Stimulated activated CD8-positive, alpha-beta memory T cell treated with anti-CD3 and anti-CD28 coated beads, Interleukin-4, amount 100 ng/mL, for 1 hour (primary cell): Measurements from ENCODE around the gene CLRN1.
A peak's percentile ranks its signal among the peaks of the same experiment; 100 is the strongest.

Experiments
- DNase-seq, 2 donors: peaks; one replicate each; pipeline ENCODE4 v3.0.0-alpha.2; 2020; ENCODE audit warnings: low read depth in 2 of 2, low spot score in 1 of 2

CLRN1 gene

GRCh38 chr3:150925751-150926201 is 46.8 kb downstream of the CLRN1 start:
- DNase-seq: peak; percentile 2 to 8

- no peak for DNase-seq
Measured at GRCh38 chr3:150922611-150923010, 49.9 kb downstream of the CLRN1 start.

- DNase-seq: no peak
Measured at GRCh38 chr3:150921209-150921608, 51.3 kb downstream of the CLRN1 start.

DNA sequence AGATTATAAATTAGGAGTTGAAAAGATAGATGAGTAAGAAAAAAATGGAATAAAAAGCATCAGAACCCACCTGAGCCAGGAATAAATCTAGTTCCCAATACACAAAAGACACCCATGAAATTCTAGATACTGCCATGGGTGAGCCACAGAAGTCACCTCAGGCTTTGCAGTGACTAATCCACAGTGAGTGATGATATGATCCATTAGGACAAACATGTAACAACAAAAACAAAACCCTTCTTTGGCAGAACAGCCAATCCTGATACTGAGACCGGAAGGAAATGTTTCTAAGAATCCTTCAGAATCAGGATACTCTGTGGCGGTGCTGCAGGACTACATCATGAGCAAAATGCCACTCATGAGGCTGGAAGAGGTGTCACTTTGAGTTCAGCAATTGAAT is 52.3 kb downstream of the CLRN1 start:
- DNase-seq: no peak

GRCh38 chr3:150917951-150918350 is 54.6 kb downstream of the CLRN1 start:
- DNase-seq: no peak

DNA sequence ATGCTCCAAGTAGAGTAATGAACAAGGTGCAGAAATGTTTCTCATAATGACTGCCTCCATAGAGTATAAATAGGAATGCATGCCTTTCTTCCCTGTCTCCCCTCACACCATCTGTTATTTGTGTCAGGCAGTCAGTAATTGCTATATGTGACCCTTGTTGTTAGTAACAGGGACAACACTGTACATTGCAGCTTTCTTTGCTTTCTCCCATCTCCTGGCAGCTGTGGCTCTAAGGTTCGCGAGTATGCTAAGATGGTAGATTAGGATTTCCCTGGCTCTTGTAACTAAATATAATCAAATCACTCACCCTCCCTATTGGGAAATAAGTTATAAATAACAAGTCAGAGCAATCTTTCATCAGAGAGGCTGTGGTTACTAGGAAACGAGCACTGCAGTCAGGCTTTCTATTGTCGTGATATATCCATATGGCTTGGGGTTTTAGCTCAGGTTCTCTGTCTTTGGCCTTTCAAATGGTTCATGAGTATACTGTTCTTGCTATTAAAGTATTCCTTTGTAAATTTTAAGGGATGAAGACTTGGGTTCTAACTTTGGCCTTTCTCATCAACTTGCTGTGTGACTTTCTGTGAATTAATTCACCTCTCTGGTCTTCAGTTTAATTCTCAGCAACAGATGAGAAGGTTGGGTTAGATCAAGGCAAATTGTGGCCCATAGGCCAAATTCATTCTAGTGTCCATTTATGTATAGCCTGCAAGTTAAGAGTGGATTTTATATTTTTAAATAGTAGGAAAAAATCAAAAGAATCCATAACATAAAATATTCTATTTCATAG is 59.2 kb downstream of the CLRN1 start:
- no peak for DNase-seq

- DNase-seq: no peak
Measured at GRCh38 chr3:150912501-150912900, 60.0 kb downstream of the CLRN1 start.

- DNase-seq: no peak
Measured at GRCh38 chr3:150911771-150912170, 60.8 kb downstream of the CLRN1 start.

DNA sequence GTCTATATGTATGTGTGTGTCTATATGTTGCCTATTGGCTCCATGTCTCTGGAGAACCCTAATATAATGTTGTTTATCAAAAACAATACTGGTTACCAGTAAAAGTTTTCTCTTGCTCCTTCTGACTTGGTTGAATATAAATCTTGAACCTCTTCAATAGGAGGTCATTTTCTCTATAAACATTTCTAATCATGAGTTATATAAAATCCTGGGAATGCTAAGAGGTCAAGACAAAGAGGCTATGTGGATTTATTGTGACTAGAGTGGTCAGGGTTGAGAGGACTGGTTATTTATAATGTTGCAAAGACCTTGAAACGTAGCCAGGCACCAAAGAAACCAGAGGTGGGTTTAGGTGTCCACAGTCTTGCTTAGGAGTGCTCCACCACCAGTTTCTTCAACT is 66.1 kb downstream of the CLRN1 start:
- DNase-seq: no peak

GRCh38 chr3:150905746-150906145 is 66.8 kb downstream of the CLRN1 start:
- DNase-seq: no peak

GRCh38 chr3:150905339-150905738 is 67.2 kb downstream of the CLRN1 start, which contains the start of gene MINDY4B:
TSS of gene MINDY4B (minus strand) at chr3:150905439. CDS start at chr3:150905439, 0 bp downstream.
- no peak for DNase-seq

DNA sequence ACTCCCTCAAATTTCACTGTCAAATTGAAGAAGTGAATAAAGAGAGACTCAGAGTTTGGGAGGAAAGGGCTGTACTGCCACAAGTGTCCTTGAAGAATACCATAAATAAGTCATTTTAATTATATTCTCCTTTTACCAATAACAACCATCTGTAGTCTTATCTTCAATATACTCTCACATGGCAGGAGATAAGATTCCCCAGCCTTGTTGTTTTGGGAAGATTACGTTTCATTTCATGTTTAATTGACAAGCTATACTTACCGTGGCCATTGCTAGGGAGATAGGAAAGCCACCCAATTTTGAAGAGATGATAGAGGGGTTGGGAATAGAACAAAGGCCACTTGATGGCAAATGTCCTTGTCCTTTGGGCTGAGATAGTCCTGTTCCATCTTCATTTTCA is 69.5 kb downstream of the CLRN1 start:
- no peak for DNase-seq

GRCh38 chr3:150901793-150902192 is 70.7 kb downstream of the CLRN1 start:
- no peak for DNase-seq

- DNase-seq: no peak
Measured at GRCh38 chr3:150899141-150899540, 73.4 kb downstream of the CLRN1 start.

- DNase-seq: no peak
Measured at GRCh38 chr3:150898046-150898754, 74.3 kb downstream of the CLRN1 start.

- no peak for DNase-seq
Measured at GRCh38 chr3:150897592-150897991, 74.9 kb downstream of the CLRN1 start.

GRCh38 chr3:150890831-150891230 is 81.7 kb downstream of the CLRN1 start:
- no peak for DNase-seq

- no peak for DNase-seq
Measured at GRCh38 chr3:150890295-150890694, 82.2 kb downstream of the CLRN1 start.

- no peak for DNase-seq
Measured at GRCh38 chr3:150889106-150889505, 83.4 kb downstream of the CLRN1 start.

DNA sequence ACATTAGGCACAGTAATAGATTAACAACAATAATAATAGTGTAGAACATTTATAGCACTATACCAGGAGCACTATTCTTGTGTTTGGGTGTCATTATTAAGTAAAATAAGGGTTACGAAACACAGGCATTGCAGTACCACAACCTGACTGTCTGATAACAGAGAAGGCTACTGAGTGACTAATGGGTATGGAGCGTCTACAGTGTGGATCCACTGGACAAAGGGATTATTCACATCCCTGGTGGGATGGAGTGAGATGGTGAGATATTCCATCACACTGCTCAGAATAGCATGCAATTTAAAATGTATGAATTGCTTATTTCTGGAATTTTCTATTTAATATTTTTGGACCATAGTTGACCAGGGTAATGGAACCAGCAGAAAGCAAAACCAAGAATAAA is 85.5 kb downstream of the CLRN1 start:
- DNase-seq: no peak

DNA sequence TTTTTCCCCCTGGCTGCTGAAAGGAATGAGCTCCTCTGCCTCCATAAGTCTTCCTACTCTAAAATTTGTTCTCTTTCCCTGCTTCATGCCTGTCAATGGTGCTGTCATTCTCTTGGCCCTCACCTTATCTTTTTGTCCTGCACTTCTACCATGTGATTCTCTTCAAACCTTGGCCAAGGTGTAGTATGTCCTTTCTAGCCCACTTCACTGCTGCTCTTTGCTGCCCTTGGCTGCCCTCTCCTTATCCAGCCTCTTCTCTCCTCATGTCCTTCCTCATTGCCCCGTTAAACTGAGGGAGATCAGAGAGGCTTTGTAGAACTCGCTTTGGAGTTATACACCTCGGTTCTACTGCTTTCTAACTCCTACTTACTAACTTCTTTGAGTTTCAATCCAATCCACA is 87.0 kb downstream of the CLRN1 start:
- no peak for DNase-seq

- no peak for DNase-seq
Measured at GRCh38 chr3:150878996-150879575, 93.4 kb downstream of the CLRN1 start.
